ENCODE results near the gene NEUROD1. TPM values are rescaled to one million over a fixed set of nuclear protein-coding genes. Genes with fewer than 3 reads are reported as not detected.

NEUROD1 gene
- total and polyA plus RNA-seq, 9 of the 15 experiments (the other 6 are each of a cell fraction or from before 2014, with no cell fraction given): not detected

DNA sequence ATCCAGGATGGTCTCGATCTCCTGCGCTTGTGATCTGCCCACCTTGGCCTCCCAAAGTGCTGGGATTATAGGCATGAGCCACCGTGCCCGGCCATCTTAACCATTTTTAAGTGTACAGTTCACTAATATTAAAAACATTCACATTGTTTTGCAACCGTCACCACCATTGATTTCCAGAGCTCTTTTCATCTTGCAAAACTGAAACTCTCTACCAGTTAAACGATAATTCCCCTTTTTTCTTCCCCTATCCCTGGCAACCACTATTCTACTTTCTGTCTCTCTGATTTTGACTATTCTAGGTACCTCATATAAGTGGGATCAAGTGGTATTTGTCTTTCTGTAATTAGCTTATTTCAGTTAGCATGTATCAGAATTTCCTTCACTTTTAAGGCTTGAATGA lies 16.8 kb upstream of the NEUROD1 start (continued):
- TF ChIP-seq, protein P1, sequence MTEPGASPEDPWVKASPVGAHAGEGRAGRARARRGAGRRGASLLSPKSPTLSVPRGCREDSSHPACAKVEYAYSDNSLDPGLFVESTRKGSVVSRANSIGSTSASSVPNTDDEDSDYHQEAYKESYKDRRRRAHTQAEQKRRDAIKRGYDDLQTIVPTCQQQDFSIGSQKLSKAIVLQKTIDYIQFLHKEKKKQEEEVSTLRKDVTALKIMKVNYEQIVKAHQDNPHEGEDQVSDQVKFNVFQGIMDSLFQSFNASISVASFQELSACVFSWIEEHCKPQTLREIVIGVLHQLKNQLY (CRISPR knock-in tag; conservative IDR thresholded peaks at IDR 0.05): no peak
- no peak for TF ChIP-seq CBX3 (IDR thresholded peaks at IDR 0.05; ENCODE audit: borderline replicate concordance in 1 of 2, low read length in 2 of 2)
- no peak for TF ChIP-seq EWSR1 (IDR thresholded peaks at IDR 0.05; ENCODE audit: borderline replicate concordance, low read depth, partially characterized antibody)
- TF ChIP-seq NR2F6 (CRISPR knock-in tag; IDR thresholded peaks at IDR 0.05): no peak
- TF ChIP-seq TRIM28 (IDR thresholded peaks at IDR 0.05): no peak

DNA sequence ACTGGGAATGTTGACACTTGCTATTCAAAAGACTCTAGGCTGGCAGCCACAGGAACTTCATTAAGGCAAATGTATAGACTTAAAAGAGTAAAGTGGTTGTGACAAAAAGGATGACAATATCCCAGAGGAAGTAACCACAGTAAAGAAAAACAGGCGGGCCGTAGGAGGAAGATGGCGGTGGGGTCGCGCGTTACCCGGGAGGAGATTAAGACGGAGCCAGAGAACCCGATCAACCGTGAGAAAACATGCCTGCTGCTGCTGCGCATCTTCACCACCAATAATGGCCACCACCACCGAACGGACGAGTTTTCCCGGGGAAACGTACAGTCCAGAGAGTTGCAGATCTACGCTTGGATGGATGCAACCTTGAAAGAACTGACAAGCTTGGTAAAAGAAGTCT lies 14.0 kb upstream of the NEUROD1 start:
- no peaks in the 10 kb centered on the region for H4K20me1 ChIP-seq (replicated peaks; ENCODE audit: control insufficient read depth, insufficient read depth, low read length)
- no peaks in the 10 kb centered on the region for H3K27me3 ChIP-seq (ENCODE audit: control insufficient read depth in 2 of 2, insufficient read depth in 2 of 2, low read length in 2 of 2)
- no peak overlapping the region; the same call in 1 of the 2 replicates for H2AFZ ChIP-seq (ENCODE audit: low read depth, low read length)
- in situ Hi-C loops (cut with MboI) (no loop called here), intact Hi-C loops (cut with micrococcal nuclease) (no loop called here)
- ATAC-seq (no peak), FAIRE-seq (no peak), DNase-seq (ENCODE audit: extremely low read depth in 1 of 4, low spot score in 3 of 4) (no peak)
- BruUV-seq (replicated peaks): no TSS peak
- WGBS (ENCODE audit: insufficient coverage, low coverage, missing lambda C conversion rate): 2% methylated on average over 17 of the region's 17 CpGs
- no peaks in the 10 kb centered on the region for H3K9me3 ChIP-seq (replicated peaks; ENCODE audit: control insufficient read depth, insufficient read depth, low read depth, low read length)
- H3K9ac ChIP-seq (ENCODE audit: insufficient read depth in 1 of 2, low read depth in 2 of 2, low read length in 2 of 2): no peak overlapping the region
- ChIA-PET POLR2A (no interaction called here), CTCF (ENCODE audit: low intra/inter-chr PET ratio) (no interaction called here)
- H3K4me2 ChIP-seq (ENCODE audit: insufficient read depth, low read length): no peak overlapping the region
- no peaks in the 10 kb centered on the region for H3K36me3 ChIP-seq (ENCODE audit: control insufficient read depth, insufficient read depth, low read length)
- H3K9me1 ChIP-seq (ENCODE audit: control insufficient read depth, insufficient read depth, low read length): no peaks in the 10 kb centered on the region
- H3K4me3 ChIP-seq: no peak overlapping the region
- no peak overlapping the region for H3K27ac ChIP-seq (ENCODE audit: extremely low read depth, low read depth, low read length)
- H3K79me2 ChIP-seq (ENCODE audit: control insufficient read depth, insufficient read depth, low read length): no peaks in the 10 kb centered on the region
- no peaks in the 10 kb centered on the region for H3K4me1 ChIP-seq (replicated peaks in 1 of 2; ENCODE audit: control insufficient read depth in 2 of 2, insufficient read depth in 2 of 2, low read length in 2 of 2)
- no peak for TF ChIP-seq ZNF444 (CRISPR knock-in tag; IDR thresholded peaks at IDR 0.05)
- TF ChIP-seq MIER1 (IDR thresholded peaks at IDR 0.05; ENCODE audit: low read depth): no peak
- TF ChIP-seq, protein P2, sequence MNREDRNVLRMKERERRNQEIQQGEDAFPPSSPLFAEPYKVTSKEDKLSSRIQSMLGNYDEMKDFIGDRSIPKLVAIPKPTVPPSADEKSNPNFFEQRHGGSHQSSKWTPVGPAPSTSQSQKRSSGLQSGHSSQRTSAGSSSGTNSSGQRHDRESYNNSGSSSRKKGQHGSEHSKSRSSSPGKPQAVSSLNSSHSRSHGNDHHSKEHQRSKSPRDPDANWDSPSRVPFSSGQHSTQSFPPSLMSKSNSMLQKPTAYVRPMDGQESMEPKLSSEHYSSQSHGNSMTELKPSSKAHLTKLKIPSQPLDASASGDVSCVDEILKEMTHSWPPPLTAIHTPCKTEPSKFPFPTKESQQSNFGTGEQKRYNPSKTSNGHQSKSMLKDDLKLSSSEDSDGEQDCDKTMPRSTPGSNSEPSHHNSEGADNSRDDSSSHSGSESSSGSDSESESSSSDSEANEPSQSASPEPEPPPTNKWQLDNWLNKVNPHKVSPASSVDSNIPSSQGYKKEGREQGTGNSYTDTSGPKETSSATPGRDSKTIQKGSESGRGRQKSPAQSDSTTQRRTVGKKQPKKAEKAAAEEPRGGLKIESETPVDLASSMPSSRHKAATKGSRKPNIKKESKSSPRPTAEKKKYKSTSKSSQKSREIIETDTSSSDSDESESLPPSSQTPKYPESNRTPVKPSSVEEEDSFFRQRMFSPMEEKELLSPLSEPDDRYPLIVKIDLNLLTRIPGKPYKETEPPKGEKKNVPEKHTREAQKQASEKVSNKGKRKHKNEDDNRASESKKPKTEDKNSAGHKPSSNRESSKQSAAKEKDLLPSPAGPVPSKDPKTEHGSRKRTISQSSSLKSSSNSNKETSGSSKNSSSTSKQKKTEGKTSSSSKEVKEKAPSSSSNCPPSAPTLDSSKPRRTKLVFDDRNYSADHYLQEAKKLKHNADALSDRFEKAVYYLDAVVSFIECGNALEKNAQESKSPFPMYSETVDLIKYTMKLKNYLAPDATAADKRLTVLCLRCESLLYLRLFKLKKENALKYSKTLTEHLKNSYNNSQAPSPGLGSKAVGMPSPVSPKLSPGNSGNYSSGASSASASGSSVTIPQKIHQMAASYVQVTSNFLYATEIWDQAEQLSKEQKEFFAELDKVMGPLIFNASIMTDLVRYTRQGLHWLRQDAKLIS (CRISPR knock-in tag; IDR thresholded peaks at IDR 0.05): no peak
- no peak for TF ChIP-seq ZNF592 (IDR thresholded peaks at IDR 0.05)
- TF ChIP-seq, protein P3, sequence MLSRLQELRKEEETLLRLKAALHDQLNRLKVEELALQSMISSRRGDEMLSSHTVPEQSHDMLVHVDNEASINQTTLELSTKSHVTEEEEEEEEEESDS (CRISPR knock-in tag; IDR thresholded peaks at IDR 0.05): no peak
- TF ChIP-seq TBP (optimal IDR thresholded peaks at IDR 0.05; ENCODE audit: low read depth, low read length): no peak
- no peak for TF ChIP-seq CXXC5 (CRISPR knock-in tag; IDR thresholded peaks at IDR 0.05)
- no peak for TF ChIP-seq DNMT1 (IDR thresholded peaks at IDR 0.05)
